ENCODE measurements around the gene TNFAIP1. TPM values are rescaled to one million over a fixed set of nuclear protein-coding genes. Genes with fewer than 3 reads are reported as not detected.

Gene TNFAIP1
- total RNA-seq, 1 donor = 23.7 TPM

DNA sequence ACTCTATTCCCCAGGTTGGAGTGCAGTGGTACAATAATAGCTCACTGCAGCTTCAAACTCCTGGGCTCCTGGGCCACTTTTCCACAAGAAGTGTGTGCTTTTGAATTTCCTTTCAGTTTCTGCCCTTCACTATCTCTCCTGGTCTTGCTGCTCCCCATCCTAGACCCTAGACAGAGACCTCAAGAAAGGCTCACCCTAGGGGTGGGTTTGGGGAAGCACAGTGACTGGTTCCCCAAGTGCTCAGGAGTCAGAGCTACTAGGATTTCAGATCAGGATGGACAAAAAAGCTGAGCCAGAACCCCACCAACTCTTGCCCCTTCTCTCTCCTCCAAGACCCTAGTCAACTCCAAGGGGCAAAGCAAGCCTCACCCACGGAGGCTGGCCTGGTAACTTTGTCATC lies 31.0 kb downstream of the TNFAIP1 start:
- DNase-seq (ENCODE audit: low read depth) = no peak

DNA sequence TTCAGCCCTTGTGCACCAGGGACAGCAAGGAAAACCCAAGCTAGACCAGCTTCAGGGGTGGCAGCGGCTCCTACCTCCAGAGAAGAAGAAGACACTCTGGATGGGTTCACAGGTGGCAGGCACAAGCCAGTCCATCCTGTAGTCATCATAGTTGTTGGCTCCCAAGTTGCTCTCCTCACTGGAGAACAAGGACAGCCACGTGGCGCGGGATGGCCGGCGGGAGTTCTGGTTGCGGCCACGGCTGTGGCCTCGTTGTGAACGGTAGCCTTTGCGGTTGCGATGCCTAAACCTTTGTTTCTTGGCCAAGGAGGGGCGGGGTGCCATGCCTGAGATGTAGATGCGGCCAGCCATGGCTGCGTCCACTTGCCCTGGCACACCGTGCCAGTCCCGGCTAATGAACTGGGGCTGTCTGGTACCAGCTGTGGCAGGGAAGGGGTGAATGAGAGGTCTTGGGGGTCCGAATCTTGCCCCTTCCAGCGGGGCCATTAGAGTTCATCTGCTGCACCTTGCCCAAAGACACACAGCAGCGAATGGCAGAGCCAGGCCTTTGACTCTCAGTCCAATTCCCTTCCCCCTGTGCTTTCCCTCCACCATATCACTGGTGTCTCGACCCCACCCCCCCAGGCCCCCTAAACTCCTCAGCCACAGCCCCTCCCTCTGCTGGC lies 32.2 kb downstream of the TNFAIP1 start:
- no peak for DNase-seq (ENCODE audit: low read depth)
- H3K4me3 ChIP-seq (ENCODE audit: low read depth, low read length) = no peak overlapping the region
- no peak for TF ChIP-seq CTCF (IDR thresholded peaks at IDR 0.05; ENCODE audit: insufficient read depth, low read length)

More for the DNA sequence above, 31.0 kb downstream of the TNFAIP1 start:
- H3K4me3 ChIP-seq (ENCODE audit: low read depth, low read length) = no peak overlapping the region
- TF ChIP-seq CTCF (IDR thresholded peaks at IDR 0.05; ENCODE audit: insufficient read depth, low read length) = peak; percentile 8

- TF ChIP-seq CTCF (IDR thresholded peaks at IDR 0.05; ENCODE audit: insufficient read depth, low read length) = no peak
- H3K4me3 ChIP-seq (ENCODE audit: low read depth, low read length) = no peak overlapping the region
- DNase-seq (ENCODE audit: low read depth) = no peak
Measured at GRCh38 chr17:28368306-28368831, 32.8 kb downstream of the TNFAIP1 start.

DNA sequence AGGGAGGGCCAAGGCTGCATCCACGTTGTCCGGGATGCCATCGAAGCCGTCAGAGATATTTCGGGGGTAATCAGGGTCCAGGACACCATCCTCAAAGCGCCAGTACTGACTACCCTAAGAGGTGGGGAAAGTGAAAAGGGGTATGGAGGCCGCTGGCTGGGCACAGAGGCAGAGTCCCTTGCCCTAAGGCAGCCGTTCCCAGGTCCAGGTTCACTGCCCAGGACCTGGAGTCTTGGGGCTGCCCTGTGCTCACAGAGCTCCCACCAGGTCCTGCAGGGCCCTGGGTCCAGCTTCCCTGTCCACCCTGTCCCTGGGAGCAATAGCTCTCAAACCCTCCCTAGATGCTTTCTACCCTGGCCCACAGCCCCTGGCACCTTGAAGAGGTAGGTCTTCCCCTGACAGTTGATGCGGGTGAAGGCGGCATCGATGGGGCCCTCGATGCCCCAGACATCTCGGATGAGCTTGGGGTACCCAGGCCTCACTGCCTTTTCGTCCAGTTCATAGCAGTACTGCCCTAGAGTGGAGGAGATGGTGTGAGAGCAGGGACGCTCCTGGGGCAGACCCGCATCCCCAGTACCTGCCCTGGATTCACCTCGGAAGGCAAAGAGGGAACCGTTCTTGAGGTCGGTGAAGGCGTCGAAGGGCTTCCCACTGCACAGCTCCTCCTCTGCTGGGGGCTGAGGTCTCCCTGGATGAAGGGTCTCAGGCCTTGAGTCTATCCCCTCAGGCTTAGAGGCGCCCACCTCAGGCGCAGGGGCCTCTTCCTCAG lies 33.5 kb downstream of the TNFAIP1 start:
- no peak overlapping the region for H3K4me3 ChIP-seq (ENCODE audit: low read depth, low read length)
- TF ChIP-seq CTCF (IDR thresholded peaks at IDR 0.05; ENCODE audit: insufficient read depth, low read length) = no peak
- no peak for DNase-seq (ENCODE audit: low read depth)

DNA sequence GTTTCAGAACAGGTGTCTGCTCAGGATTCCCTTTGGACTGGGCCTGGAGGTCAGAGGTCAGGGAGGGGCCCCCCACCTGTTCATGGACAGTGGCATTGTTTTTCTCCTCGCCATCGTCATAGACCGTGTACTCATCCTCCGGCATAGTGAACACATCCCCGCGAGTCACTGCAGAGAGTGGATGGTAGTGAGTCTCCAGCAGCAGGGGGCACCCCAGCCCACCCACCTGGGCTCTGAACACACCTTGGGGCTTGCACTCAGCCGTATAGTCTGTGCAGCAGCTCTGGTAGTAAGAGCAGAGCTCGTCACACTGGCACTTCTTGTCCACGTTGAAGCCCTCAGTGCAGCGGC lies 34.1 kb downstream of the TNFAIP1 start:
- DNase-seq (ENCODE audit: low read depth) = no peak
- TF ChIP-seq CTCF (IDR thresholded peaks at IDR 0.05; ENCODE audit: insufficient read depth, low read length) = no peak
- H3K4me3 ChIP-seq (ENCODE audit: low read depth, low read length) = no peak overlapping the region

GRCh38 chr17:28370035-28370743 lies 34.6 kb downstream of the TNFAIP1 start, which contains the start of gene VTN:
TSS of gene VTN (minus strand) at chr17:28370307. CDS start at chr17:28370203, 104 bp downstream.
- TF ChIP-seq CTCF (IDR thresholded peaks at IDR 0.05; ENCODE audit: insufficient read depth, low read length) = peak; percentile 3
- peak; percentile 76 for DNase-seq (ENCODE audit: low read depth)
- H3K4me3 ChIP-seq (ENCODE audit: low read depth, low read length) = peak within 1 kb of the TSS; percentile 71

Data from fibroblast of the aortic adventitia (primary cell).